22Rv1 (cell line): ENCODE results near the gene IQGAP2.

Source experiments
- ZFX ChIP-seq: fragments of 450-650 bp; IDR thresholded peaks from 2 replicates; pipeline ENCODE4 v1.6.1; 2017; ENCODE audit warnings: antibody characterized with exemption, borderline replicate concordance
- TF ChIP-seq, protein P1 (sequence below): fragments of 450-650 bp; IDR thresholded peaks from 2 replicates; pipeline ENCODE4 v1.5.1; 2017; ENCODE audit warnings: mild to moderate bottlenecking

GRCh38 chr5:76497986-76498717 lies 95.1 kb downstream of the IQGAP2 start:
- TF ChIP-seq, protein P1, sequence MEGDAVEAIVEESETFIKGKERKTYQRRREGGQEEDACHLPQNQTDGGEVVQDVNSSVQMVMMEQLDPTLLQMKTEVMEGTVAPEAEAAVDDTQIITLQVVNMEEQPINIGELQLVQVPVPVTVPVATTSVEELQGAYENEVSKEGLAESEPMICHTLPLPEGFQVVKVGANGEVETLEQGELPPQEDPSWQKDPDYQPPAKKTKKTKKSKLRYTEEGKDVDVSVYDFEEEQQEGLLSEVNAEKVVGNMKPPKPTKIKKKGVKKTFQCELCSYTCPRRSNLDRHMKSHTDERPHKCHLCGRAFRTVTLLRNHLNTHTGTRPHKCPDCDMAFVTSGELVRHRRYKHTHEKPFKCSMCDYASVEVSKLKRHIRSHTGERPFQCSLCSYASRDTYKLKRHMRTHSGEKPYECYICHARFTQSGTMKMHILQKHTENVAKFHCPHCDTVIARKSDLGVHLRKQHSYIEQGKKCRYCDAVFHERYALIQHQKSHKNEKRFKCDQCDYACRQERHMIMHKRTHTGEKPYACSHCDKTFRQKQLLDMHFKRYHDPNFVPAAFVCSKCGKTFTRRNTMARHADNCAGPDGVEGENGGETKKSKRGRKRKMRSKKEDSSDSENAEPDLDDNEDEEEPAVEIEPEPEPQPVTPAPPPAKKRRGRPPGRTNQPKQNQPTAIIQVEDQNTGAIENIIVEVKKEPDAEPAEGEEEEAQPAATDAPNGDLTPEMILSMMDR = no peak
- no peak for TF ChIP-seq ZFX
